ENCODE results near the gene ZNF628.
"Not testable (repeated sequence)": the region's sequence is repeated elsewhere in the genome, so short reads cannot be mapped to it uniquely, and the experiment has no call there.

The ZNF628 gene

GRCh38 chr19:55486043-55486970 is 9.9 kb downstream of the ZNF628 start:
- no peak for DNase-seq

- no peak for DNase-seq
These were observed 10.8 kb downstream of the ZNF628 start for GRCh38 chr19:55486971-55487923.

- DNase-seq = no peak
These were observed 11.7 kb downstream of the ZNF628 start, which contains the start of gene SSC5D for GRCh38 chr19:55487924-55488687. Gene SSC5D (plus strand): TSS chr19:55488436. CDS start chr19:55488590, 154 bp downstream.

GRCh38 chr19:55488986-55489710 is 12.7 kb downstream of the ZNF628 start:
- DNase-seq = no peak

- no peak for DNase-seq
These were observed 13.5 kb downstream of the ZNF628 start for GRCh38 chr19:55489711-55490477.

- no peak for DNase-seq
These were observed 14.3 kb downstream of the ZNF628 start for GRCh38 chr19:55490478-55491432.

GRCh38 chr19:55491546-55492360 is 15.3 kb downstream of the ZNF628 start:
- DNase-seq = no peak

- no peak for DNase-seq
These were observed 16.0 kb downstream of the ZNF628 start for GRCh38 chr19:55492362-55492944.

GRCh38 chr19:55493052-55493644 is 16.7 kb downstream of the ZNF628 start:
- no peak for DNase-seq

- no peak for DNase-seq
These were observed 17.3 kb downstream of the ZNF628 start for GRCh38 chr19:55493645-55494171.

- DNase-seq = no peak
These were observed 17.9 kb downstream of the ZNF628 start for GRCh38 chr19:55494172-55494761.

GRCh38 chr19:55495646-55496349 is 19.4 kb downstream of the ZNF628 start:
- DNase-seq = no peak

- DNase-seq = not testable (repeated sequence)
These were observed 20.4 kb downstream of the ZNF628 start for GRCh38 chr19:55496820-55497219.

GRCh38 chr19:55497763-55498162 is 21.3 kb downstream of the ZNF628 start:
- DNase-seq = no peak

GRCh38 chr19:55498246-55498840 is 21.9 kb downstream of the ZNF628 start:
- DNase-seq = no peak

GRCh38 chr19:55500368-55500952 is 24.0 kb downstream of the ZNF628 start:
- no peak for DNase-seq

Data from NCI-H510A (cell line).